ENCODE results near the gene LRRC74B.
"Not testable (repeated sequence)": the region's sequence is repeated elsewhere in the genome, so short reads cannot be mapped to it uniquely, and the experiment has no call there.

The LRRC74B gene

GRCh38 chr22:21054714-21055563 lies 9.2 kb downstream of the LRRC74B start:
- no peak for DNase-seq (ENCODE audit: low read depth in 2 of 2)

- DNase-seq (ENCODE audit: low read depth in 2 of 2), result no peak
Observed at GRCh38 chr22:21055564-21055834, 9.8 kb downstream of the LRRC74B start.

- no peak for DNase-seq (ENCODE audit: low read depth in 2 of 2)
Observed at GRCh38 chr22:21055880-21056319, 10.2 kb downstream of the LRRC74B start.

DNA sequence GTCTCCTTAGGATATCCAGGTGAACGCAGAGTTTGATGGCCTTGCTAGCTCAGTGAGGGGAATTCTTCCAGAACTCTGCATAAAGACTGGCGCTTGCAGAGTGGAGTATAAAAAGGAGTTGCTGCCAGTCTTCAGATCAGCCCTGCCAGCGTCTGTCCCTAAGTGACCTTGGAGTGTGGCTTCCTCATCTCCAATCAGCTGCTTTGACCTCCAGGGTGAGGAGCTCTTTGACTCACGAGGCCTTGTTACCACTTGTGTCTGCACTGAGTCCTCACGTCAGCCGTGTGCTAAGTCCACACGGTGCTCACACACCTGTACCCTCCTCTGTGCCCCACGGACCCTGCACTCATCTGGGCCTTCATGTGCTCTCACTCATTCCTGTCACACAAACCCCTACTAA lies 14.6 kb downstream of the LRRC74B start:
- DNase-seq (ENCODE audit: low read depth in 2 of 2), result not testable (repeated sequence)

GRCh38 chr22:21061660-21062321 lies 16.0 kb downstream of the LRRC74B start:
- DNase-seq (ENCODE audit: low read depth in 2 of 2), result not testable (repeated sequence)

GRCh38 chr22:21064425-21064824 lies 18.7 kb downstream of the LRRC74B start:
- DNase-seq (ENCODE audit: low read depth in 2 of 2), result not testable (repeated sequence)

DNA sequence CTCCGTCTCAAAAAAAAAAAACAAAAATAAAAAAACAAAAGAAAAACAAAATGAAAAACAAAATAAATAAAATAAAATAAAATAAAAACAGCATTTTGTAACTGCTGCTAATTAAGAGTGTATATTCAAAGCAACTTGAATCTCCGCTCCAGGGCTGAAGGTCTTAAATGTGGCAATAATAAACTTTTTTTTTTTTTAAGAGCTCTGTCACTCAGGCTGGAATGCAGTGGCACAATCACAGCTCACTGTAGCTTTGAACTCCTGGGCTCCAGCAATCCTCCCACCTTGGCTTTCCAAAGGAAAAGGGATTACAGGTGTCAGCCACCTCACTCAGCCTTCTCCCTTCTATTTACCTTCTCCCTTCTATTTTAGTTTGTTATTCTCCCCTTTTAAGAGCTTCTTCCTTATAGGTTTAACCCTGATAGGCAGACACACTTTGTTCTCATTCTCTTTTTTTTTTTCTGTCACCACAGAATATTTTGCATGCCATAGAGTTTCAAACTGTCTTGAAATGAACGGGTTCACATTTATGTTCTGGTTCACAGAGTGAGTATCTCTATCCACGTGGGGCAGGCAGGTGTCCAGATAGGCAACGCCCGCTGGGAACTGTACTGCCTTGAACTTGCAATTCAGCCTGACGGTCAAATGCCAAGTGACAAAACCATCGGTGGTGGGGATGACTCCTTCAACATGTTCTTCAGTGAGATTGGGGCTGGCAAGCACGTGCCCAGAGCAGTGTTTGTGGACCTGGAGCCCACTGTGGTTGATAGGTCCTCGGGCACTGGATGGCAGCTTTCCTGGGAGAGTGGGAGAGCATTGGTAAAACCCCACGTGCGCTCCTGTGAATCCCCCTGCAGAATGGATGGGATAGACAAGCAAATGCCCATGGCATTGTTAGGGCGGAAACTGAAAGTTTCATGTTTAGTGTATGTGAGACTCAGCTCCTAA lies 19.4 kb downstream of the LRRC74B start:
- DNase-seq (ENCODE audit: low read depth in 2 of 2), result no peak

DNA sequence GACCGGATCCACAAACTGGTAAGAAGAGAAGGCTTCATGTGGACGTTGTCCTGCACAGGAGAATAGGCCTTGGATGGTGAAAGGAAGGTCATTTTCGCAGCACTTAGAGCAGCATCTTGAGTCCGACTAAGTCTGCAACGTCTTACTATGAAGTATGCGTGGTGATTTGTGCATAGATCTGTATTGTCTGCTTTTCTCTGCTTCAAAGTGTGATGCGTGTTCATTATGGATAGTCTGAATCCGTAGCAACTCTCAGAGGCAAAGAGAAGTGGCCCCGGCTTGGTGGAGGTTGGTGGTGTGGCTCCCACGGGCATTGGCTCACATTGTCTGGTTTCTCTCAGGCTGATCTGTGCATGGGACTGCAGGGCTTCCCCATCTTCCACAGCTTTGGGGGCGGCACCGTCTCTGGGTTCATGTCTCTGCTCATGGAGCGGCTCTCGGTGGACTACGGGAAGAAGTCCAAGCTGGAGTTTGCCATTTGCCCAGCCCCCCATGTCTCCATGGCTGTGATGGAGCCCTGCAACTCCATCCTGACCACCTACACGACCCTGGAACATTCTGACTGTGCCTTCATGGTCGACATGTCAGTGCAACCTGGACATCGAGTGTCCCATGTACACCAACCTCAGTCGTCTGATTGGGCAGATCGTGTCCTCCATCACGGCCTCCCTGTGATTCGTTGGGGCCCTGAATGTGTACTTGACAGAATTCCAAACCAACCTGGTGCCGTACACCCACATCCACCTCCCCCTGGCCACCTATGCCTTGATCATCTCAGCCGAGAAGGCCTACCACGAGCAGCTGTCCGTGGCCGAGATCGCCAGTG lies 21.5 kb downstream of the LRRC74B start:
- DNase-seq (ENCODE audit: low read depth in 2 of 2), result no peak

GRCh38 chr22:21067901-21068680 lies 22.3 kb downstream of the LRRC74B start:
- no peak for DNase-seq (ENCODE audit: low read depth in 2 of 2)

DNA sequence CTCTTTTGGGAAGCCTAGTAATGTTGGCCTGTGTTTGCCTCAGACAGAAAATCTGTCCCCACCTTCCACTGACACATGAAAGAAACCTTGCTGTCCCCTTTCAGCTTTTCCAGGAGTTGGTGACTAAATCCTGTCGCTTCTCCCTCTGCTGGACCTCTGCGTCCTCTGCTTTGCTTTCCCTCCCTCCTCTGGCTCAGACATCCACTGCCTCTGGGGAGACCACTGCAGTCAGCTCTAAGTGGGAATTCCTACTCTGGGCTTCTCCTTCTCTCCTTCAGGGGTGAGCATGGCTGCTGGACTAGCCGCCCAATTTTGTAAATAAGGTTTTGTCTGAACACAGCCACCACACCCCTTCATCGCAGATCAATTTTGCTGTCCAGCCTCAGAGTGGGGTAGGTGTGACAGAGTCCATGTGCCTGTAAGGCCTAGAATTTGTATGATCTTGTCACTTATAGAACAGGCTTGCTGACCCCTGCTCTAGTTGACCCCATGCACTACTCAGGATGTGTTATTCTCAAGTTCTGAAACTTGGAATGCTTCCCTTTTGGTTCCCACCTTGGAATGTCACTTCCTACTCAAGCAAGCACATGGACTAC lies 23.0 kb downstream of the LRRC74B start:
- DNase-seq (ENCODE audit: low read depth in 2 of 2), result no peak

DNA sequence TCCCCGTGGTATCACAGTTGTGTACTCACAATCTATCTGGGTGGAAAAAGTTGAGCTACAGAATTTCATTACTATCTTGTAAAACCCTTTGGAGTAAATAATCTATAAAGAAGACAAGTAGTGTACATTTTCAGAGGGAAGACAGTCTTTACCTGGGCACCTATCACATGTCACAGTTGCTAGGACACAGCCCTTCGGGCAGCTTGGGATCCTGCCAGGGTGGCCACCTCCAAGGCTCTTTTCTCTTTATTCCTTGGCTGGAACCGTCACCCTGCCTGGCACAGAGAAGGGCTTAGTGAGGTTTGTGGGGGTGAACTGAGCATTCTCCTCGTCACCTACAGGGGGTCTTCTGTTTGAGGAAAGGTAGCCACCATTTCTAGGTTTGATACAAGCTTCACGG lies 23.6 kb downstream of the LRRC74B start:
- DNase-seq (ENCODE audit: low read depth in 2 of 2), result no peak

- DNase-seq (ENCODE audit: low read depth in 2 of 2), result no peak
Observed at GRCh38 chr22:21070690-21071615, 25.2 kb downstream of the LRRC74B start.

- DNase-seq (ENCODE audit: low read depth in 2 of 2), result not testable (repeated sequence)
Observed at GRCh38 chr22:21071796-21072195, 26.1 kb downstream of the LRRC74B start.

DNA sequence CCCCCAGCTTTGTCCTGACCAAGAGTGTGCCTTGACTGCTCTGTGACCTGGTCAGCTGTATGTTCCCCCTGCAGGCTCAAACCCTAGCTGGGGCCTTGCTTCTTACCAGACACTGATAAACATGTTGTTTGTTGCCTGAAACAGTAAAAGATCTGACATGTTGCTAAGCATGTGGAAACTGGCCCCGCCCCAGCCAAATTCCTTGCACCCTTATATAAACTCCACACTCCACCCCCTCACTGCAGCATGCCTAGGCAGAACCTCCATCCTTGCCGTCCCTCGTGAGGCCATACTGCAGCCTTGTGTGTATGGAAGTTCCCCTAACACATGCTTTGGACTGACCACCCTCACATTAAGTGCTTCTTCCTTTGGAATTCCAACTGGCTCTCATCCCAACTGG lies 27.3 kb downstream of the LRRC74B start:
- no peak for DNase-seq (ENCODE audit: low read depth in 2 of 2)

DNA sequence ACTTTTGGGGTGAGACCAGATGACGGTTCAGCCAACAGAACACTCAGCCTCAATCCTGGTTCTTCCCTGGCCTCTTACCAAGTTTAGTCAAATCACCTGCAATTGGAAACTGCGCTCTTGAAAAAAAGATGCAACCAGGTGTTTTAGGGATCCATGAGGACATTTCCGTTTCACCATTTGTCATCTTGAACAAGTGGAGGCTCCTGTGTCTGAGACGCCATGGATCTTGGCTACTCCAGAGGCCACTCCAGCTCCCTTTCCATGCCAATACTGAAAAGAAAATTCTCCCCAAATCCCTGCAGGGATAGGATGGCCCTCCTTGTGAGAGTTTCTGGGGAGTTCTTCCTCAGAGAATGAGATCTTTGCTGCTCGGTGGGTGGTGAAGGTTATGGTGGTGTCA lies 27.7 kb downstream of the LRRC74B start:
- DNase-seq (ENCODE audit: low read depth in 2 of 2), result no peak

DNA sequence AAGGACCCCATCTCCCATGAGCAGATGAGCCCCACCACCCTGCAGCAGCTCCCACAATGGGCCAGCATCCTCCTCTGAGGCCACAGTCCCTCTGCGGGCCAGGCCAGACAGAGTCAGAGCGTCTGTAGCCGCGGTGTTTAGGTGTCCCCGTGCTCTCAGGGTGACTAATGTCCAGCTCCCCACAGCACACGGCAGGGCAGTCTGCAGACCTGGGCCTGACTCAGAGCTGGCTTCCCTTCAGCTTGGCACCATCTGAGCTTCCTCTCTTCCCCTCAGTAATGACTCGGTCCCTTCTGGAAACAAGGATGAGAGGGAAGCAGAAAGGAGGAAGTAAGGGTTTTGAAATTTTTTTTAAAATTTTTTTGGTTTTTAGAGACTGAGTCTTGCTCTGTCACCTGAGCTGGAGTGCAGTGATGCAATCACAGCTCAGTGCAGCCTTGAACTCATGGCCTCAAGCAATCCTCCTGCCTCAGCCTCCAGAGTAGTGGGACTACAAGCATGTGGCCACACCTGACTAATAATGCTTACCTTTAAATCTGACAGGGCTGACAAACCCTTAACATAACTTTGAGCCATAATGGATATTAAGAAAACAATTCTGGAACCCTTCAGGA lies 28.5 kb downstream of the LRRC74B start:
- DNase-seq (ENCODE audit: low read depth in 2 of 2), result no peak

GRCh38 chr22:21075516-21076138 lies 29.9 kb downstream of the LRRC74B start:
- no peak for DNase-seq (ENCODE audit: low read depth in 2 of 2)

Measured in activated CD8-positive, alpha-beta memory T cell treated with anti-CD3 and anti-CD28 coated beads for 4 hours (primary cell).